IPS-NIHi11 (cell line): ENCODE results near the gene MAP3K8.

Experiments
- DNase-seq: peaks from one replicate; pipeline ENCODE4 v3.0.0; 2012; ENCODE audit warnings: mixed read lengths, low spot score

The MAP3K8 gene

DNA sequence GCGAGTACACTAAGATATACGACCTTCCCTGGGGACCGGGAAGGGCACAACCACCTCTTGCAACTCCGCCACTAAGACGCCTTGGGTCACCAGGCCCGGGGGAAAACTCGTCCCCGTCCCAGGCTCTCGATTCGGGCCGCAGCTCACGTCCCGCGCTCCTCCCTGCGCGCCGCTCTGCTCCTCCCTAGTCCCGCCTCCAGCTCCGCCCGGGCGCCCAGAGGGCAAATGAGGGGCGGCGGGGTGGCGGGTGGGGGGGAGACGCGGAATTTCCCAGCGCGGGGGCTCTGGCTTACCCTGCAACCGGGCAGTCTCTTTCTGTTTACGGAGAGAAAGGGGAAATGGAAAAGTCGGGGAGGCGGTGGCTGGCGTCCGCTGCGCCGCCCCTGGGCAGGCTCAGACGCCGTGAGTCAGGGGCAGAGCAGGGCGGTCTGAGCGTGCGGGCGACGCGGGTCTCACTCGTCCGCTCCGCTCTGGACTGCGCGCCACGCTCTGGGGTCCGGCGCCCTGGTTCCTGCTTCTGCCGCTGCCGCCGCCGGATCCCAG, at the start of gene MAP3K8:
MAP3K8 (plus strand) TSS at position 455 of the 543 bp plus-strand sequence. CDS start 4,755 bp downstream, outside the sequence.
- peak; percentile 84 for DNase-seq

- DNase-seq: peak; percentile 66
These were observed 49.2 kb upstream of the MAP3K8 start for GRCh38 chr10:30384701-30385201.

DNA sequence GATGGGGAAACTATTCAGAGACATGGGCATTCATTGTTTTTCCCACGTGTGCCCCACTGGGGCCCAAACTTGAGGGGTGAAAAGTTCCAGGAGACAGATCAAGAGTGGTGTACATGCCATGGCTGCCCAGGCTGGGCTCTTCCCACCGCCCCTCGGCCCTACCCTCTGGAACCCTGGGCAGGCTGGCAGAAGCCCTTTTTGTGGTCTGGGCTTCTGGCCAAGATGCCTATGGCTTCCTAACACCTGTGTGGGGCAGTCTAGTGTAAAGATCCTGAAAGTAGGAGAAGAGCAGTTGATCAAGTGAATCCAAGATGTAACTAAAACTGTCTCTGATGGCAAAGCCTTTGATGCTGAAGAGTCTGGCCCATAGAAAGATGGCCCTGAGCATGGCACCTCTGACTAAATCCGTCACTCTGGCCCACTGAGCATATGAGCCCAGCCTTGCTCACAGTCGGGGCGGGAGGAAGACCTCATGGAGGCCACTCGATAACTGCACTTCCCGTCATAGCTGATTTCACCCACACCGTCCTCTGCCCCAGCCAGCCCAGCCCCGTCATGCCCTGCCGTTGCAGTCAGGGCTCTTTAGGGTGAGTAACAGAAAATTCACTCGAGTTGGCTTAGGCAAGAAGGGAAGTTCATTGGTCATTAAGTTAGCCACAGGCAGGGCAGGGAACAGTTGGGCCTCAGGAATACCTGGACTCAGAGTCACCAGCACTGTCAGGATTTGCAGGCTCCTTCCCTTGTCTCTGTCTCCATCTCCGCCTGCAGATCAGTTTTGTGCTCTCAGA, 47.0 kb upstream of the MAP3K8 start:
- DNase-seq: no peak

GRCh38 chr10:30387646-30388243, 46.2 kb upstream of the MAP3K8 start:
- no peak for DNase-seq

- no peak for DNase-seq
These were observed 44.4 kb upstream of the MAP3K8 start for GRCh38 chr10:30389543-30389942.

GRCh38 chr10:30390207-30390606, 43.8 kb upstream of the MAP3K8 start:
- DNase-seq: no peak

- DNase-seq: no peak
These were observed 42.7 kb upstream of the MAP3K8 start for GRCh38 chr10:30391266-30391665.

- DNase-seq: peak; percentile 94
These were observed 41.4 kb upstream of the MAP3K8 start for GRCh38 chr10:30392564-30392990.

DNA sequence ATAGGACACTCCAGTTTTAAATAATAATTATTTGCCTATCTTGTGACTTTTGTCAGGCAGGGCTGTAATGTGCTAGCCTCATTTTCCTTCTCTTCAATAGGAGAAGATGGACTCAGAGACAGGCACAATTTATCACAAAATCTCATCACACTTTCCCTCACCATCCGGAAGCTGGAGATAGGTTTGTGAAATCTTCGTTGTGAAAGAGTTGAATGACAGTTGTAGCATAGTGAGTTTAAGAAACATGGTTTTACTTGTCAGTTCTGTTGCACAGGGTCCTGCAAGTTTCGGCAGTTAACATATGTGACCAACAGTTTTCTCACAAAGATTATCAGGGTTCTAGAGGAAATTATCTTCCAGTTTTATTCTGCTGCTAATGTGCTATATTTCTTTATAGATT, 37.7 kb upstream of the MAP3K8 start:
- DNase-seq: no peak

DNA sequence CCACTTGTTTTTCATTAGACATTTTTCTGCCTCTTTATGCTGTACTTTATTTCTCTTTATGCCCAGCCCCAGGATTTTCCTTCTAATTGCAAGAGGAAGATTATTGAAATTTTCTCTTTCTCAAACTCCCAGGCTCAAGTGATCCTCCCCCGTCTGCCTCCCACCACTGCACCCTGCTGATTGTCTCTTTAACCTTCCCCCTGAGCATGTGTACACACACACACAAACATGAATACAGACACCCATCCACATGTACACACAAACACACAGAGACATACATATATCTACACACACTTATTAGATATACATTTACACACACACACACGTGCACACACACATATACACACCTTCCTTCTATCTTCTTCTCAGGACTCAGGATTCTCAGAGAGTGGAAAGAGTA, 37.3 kb upstream of the MAP3K8 start:
- DNase-seq: no peak

DNA sequence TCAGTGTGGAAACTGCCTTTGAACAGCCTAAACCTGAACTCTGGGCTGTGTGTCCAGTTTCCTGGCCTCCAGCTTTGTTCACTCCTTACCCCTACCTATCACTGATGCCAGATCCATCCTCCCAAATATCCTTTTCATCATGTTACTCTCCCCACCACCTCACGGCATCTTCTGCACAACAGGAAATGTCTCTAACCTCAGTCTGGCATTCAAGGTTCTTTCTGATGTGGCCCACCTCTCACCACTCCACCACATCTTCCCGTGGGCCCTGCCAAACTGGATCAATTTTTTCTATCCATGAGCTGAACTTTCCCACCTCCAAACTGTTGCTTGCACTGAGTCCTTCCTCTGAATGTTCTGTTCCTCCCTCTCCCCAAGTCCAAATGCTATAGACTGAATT, 35.8 kb upstream of the MAP3K8 start:
- no peak for DNase-seq

DNA sequence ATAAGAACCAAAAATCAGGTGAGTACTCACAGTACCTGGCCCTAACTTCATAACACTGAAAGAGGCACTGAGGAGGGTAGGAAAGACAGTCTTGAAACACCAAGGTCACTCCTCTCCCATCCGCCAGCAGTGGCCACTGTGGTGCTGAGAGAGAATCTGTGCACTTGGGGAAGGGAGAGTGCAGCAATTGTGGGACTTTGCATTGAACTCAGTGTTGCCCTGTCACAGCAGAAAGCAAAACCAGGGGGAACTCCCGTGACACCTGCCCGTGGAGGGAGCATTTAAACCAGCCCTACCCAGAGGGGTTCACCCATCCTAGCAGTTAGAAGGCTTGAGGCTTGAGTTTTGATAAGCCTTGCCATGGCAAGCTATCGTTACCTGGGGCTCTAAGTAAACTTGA, 35.2 kb upstream of the MAP3K8 start:
- DNase-seq: no peak

- no peak for DNase-seq
These were observed 30.5 kb upstream of the MAP3K8 start for GRCh38 chr10:30403494-30403893.

GRCh38 chr10:30404540-30404939, 29.4 kb upstream of the MAP3K8 start:
- no peak for DNase-seq

DNA sequence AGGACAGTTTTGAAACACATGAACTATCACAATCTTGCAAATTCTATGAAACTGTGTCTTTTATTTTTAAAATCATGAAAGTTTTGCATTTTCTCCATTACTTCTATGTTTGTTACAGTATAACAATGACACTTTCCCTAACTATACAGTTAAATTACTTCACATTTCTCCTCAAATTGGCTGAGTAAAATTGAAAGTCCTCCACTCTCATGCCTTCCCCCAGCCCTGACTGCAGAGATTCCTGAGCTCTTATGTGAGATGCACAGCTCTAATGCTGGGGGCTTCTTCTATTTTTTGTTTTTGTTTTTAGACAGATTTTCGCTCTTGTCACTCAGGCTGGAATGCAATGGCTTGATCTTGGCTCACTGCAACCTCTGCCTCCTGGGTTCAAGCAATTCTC, 22.7 kb upstream of the MAP3K8 start:
- no peak for DNase-seq

- no peak for DNase-seq
These were observed 21.1 kb upstream of the MAP3K8 start for GRCh38 chr10:30412901-30413300.

DNA sequence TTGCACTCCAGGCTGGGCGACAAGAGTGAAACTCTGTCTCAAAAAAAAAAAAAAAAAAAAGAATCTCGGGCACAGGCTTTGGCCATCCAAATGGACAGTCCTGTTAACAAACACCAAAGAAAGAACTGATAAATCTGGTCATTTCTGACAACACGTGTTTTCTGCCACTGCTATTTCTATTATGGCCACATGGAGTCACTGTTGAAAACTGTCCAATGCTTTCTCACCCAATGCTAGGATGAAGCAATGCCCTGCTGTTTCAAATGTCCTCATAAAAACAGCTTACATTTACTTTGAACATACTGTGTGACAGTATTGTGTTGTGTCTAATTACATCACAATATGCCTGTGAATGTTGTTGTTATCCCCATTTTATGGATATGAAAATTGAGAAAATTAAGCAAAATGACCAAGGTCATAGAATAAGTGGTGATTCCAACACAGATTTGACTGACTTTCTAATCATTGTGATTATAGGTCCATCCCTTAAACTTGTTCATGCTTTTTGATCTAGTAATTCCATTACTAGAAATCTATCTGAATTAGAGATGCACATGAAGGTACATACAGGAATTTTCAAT, 19.9 kb upstream of the MAP3K8 start:
- peak; percentile 69 for DNase-seq

DNA sequence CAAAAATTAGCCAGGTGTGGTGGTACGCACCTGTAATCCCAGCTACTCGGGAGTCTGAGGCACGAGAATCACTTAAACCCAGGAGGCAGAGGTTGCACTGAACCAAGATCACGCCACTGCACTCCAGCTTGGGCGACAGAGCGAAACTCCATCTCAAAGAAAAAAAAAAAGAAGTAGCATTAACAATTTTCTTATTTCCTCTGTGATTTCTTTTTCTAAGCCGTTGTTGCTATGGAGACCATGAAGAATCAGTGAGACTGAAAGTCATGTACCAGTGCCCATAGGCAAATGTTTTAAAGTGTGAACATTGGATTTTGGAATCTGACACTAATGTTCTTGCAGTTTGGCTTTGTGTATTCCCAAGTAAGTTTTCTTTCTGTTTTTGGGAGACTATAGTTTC, 18.4 kb upstream of the MAP3K8 start:
- no peak for DNase-seq

DNA sequence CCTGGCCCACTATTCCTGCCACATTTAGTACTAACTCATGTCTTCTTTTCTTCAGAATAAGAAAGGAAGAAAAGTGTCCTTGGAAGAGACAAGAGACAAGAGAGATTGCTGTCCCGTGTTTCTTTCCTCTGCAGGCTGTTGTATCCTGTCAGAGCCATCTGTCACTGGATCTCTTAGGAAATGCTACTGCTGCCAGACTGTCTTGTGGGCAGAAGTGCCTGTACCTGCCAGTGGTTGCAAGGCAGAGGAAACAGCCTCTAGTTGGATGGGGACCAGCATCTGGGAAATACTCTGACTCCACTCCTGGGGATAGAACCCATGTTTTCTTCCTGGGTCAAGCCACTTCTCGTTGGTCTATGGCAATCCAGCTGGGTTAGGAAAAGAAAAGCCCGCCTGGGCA, 16.7 kb upstream of the MAP3K8 start:
- no peak for DNase-seq

GRCh38 chr10:30420266-30420665, 13.7 kb upstream of the MAP3K8 start:
- DNase-seq: no peak

DNA sequence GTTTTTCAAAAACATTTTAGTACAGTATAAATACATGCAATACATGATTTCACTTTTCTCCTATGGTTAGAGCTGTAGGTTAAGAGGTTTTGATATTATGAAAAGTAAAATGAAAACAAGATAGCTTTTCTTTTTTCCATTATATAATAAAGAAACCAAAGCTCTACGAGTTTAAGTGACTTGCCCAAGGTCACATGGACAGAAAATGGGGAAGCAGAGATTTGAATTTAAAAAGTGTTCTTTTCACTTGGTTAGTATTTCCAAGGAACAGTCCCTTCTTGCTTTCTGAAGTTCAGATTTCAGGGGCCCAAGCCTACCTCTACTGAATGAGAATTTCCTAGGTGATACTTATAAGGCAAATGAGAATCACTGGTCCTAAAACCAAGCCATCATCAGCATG, 13.2 kb upstream of the MAP3K8 start:
- no peak for DNase-seq

DNA sequence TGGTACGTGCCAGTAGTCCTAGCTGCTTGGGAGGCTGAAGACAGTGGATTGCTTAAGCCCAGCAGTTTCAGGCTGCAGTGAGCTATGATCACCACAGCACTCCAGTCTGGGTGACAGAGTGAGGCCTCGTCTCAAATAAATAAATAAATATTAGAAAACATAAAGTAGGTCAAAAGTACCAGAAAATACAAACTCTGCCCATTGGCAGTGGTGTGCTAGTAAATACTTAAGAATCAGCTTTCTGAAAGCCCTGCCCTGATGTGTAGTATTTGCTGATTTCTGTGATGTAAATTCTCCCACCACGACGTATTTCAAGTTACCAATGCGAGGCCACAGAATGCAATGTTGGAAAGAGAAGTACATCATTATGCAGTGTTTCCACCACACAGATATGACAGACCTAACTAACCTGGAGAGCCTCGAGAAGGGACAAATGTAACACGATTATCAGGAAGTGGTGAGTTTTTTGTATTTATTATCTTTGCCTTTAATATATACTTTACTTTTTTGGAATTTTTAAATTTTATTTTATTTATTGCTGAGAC, 11.8 kb upstream of the MAP3K8 start:
- no peak for DNase-seq
